ENCODE results near the gene CRACR2A.

CRACR2A gene

DNA sequence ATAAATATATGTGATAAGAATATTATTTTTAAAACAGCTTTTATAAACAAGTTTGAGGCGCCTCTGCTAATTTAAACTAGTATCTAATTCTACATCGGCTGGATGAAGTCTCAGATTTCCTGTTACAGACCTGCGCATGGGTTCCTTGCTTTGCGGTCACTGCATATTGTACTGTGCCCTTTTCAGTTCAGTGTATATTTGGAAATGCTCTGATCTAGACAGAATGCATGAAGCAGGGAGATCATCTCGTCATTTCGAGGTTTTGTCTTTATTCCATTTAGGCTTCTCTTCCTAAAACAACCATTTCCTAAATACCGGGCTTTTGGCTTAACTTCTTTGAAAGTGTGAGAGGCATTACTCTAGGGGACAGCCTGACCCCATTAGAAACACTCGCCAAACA is 25.6 kb downstream of the CRACR2A start:
- H3K27ac ChIP-seq, result no peak overlapping the region
- DNase-seq (ENCODE audit: low read depth, low spot score), result no peak

DNA sequence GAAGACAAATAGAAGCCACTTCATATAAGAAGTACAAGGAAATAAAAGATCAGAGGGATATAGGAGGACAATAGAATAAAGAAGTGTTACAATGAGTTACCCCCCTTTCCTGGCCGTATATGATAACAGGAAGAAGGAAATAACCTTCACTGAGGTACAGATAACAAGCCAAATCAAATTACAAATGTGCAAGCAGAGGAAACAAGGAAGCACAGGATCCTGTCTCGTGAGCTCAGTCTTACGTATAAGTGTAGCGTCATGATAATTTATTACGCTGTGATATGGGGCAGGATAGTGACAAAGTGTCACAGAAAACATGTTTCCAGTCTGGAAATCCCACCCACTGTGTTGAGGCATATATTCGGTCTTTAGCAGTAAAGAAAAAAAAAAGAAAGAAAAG is 26.5 kb downstream of the CRACR2A start:
- DNase-seq (ENCODE audit: low read depth, low spot score), result no peak
- no peak overlapping the region for H3K27ac ChIP-seq

DNA sequence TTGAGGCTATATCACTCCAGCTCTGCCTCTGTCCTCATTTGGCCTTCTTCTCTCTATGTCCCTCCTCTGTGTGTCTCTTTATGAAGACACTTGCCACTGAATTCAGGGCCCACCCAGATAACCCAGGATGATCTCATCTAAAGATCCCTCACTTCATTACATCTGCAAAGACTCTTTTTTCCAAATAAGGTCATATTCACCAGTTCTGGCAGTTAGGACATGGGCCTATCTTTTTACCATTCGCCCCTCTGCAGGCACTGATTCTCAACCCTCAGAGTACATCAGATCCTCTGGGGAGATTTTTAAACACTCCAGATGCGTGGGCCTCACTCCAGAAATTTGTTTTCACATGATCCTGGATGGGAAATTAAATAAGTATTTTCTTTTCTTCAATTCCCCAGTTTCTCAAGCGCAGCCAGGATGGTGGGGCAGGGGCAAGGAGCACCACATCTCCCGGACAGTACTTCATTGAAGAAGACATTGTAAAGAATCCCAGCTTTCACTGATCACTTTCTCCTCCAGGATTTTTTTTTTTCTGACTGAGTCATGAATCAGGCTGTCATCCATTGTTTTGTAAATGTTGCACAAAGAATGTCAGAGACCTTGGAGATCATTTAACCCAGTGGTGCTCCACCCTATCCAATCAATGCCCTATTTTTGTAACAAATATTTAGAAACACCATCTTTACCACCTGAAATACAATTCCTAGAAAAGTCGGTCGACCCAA is 27.4 kb downstream of the CRACR2A start:
- H3K27ac ChIP-seq, result no peak overlapping the region
- DNase-seq (ENCODE audit: low read depth, low spot score), result no peak

GRCh38 chr12:3723916-3724805 is 28.7 kb downstream of the CRACR2A start:
- H3K27ac ChIP-seq, result no peak overlapping the region
- no peak for DNase-seq (ENCODE audit: low read depth, low spot score)

GRCh38 chr12:3722368-3722767 is 30.5 kb downstream of the CRACR2A start:
- no peak overlapping the region for H3K27ac ChIP-seq
- no peak for DNase-seq (ENCODE audit: low read depth, low spot score)

GRCh38 chr12:3720772-3721171 is 32.1 kb downstream of the CRACR2A start:
- no peak overlapping the region for H3K27ac ChIP-seq
- no peak for DNase-seq (ENCODE audit: low read depth, low spot score)

DNA sequence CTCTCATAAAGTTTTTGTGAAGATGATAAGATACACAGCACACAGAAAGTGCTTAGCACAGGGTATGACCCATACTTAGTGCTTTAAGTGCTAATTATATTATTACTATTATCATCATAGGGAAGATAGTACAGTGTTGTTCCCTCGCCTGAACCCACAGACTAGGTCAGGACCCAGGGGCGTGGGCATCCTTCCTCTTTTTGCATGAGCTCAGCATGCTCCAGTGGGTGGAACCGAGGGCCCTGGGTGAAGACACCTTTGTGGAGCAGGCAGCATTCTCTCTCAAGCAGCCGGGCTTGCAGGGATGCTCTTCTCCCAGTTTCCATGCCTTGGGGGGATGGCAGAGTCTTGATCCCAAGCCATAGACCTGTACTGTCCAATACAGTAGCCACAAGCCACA is 34.8 kb downstream of the CRACR2A start:
- no peak overlapping the region for H3K27ac ChIP-seq
- DNase-seq (ENCODE audit: low read depth, low spot score), result no peak

DNA sequence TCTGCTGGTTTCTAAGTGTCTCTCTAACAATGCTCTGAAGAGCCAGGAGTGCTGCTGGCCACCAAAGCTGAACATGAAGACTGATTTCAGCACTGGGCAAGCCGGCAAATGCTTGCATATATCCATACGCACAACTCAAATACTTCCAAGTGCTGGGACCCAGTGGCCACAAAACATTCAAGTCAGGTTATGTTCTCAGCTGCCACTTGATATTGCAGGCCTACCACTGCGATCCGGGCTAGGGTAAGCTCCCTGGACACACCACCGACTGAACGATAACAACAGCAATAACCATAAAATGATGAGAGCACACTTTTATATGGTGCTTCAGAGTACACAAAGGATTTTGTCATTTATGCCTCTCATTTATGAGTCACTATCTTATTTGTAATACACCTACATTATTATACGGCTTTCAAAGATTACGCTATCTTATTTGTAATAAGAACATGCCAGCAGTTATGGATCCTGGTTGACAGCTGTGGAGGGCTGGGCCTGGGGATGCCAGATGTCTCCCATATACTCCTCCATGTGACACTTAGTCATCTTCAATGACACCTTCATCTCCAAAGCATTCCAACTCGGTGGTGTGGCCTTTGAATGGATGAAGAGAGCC is 35.5 kb downstream of the CRACR2A start:
- no peak overlapping the region for H3K27ac ChIP-seq
- DNase-seq (ENCODE audit: low read depth, low spot score), result no peak

GRCh38 chr12:3715999-3716398 is 36.9 kb downstream of the CRACR2A start:
- DNase-seq (ENCODE audit: low read depth, low spot score), result no peak
- no peak overlapping the region for H3K27ac ChIP-seq

- H3K27ac ChIP-seq, result no peak overlapping the region
- DNase-seq (ENCODE audit: low read depth, low spot score), result no peak
These were observed 39.0 kb downstream of the CRACR2A start for GRCh38 chr12:3713947-3714346.

- no peak for DNase-seq (ENCODE audit: low read depth, low spot score)
- H3K27ac ChIP-seq, result no peak overlapping the region
These were observed 39.4 kb downstream of the CRACR2A start for GRCh38 chr12:3713483-3713882.

DNA sequence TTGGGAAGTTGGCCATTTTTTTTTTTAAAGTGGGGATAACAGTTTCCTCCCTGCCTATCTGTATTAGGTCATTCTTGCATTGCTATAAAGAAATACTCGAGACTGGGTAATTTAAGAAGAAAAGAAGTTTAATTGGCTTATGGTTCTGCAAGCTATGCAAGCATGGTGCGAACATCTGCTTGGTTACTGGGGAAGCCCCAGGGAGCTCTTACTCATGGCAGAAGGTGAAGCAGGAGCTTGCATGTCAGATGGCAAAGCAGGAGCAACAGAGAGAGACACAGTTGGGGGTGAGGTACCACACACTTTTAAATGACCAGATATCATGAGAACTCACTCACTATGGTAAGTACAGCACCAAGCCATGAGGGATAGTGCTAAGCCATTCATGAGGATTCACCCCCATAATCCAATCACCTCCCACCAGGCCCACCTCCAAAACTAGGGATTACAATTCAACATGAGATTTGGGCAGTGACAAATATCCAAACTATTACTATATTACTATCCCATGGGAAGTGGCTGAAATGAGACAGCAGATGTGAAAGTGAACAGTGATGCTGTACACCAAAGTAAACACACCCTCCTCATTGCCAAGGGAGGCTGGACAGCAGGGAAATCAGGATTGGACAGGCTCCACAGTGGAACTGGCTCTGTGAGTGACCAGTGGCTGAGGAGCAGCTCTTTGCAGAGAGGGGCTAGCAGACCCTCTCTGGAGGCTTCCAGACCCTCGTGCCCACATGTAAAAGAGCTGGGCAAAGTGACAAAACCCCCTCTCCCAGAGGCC is 40.5 kb downstream of the CRACR2A start:
- DNase-seq (ENCODE audit: low read depth, low spot score), result no peak
- H3K27ac ChIP-seq, result no peak overlapping the region

- DNase-seq (ENCODE audit: low read depth, low spot score), result no peak
- no peak overlapping the region for H3K27ac ChIP-seq
These were observed 47.6 kb downstream of the CRACR2A start for GRCh38 chr12:3705354-3705675.

GRCh38 chr12:3704512-3705353 is 48.2 kb downstream of the CRACR2A start:
- H3K27ac ChIP-seq, result no peak overlapping the region
- DNase-seq (ENCODE audit: low read depth, low spot score), result no peak

GRCh38 chr12:3700861-3701260 is 52.0 kb downstream of the CRACR2A start:
- H3K27ac ChIP-seq, result no peak overlapping the region
- no peak for DNase-seq (ENCODE audit: low read depth, low spot score)

DNA sequence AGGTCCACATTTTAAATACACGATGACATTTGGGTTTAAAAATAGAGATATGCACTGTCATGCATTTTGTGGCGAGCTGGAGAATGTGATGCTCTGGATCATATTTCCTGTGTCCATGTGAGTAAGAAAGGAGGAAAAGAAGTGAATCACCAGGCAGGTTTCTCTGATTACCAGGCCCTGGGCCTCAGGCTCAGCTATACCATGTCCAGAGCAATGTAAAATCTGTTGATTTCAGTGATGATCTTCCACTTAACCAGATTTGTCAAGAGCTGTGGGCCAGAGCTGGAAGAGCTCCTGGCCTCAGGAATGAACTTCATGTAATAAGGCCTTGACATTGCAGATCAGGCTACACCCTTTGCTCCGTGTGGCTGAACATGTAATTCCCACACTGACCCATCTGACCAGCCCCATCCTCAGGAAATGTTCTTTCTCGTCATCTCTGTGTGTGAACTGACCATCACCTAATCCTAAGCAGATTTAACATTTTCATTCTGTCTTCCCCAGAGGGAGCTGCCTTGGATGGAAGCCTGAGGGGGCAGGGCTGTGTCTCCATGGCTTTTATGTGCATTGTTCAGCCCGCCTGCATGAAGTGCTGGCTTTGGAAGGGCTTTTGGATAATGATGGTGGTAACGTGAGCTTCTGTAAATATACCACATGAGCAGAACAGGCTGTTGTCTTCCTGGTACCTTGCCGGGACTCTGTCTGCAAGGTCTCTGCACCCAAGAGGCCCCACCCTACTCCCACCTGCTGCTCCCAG is 54.5 kb downstream of the CRACR2A start:
- peak; percentile 31 for DNase-seq (ENCODE audit: low read depth, low spot score)
- H3K27ac ChIP-seq, result peak overlapping the region; percentile 48

- no peak overlapping the region for H3K27ac ChIP-seq
These were observed 55.5 kb downstream of the CRACR2A start for GRCh38 chr12:3697311-3697870.

DNA sequence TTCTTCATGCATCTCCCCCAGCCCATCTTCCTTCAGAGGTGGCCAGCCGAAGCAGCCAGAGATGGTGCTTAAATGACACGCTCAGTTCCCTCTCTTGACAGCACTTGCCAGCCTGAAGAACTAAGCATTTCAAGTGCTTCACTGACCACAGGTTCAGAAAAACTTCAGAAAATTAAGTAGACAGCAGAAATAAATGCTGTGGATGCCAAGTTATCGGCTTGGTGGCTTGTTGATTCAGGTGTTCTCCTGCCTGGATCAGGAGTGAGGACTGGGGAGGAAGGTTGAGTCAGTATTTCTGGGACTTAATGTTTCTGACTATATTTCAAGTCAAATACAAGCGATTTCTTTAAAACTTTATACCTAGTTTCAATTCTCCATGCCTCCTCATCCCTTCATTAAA is 58.2 kb downstream of the CRACR2A start:
- DNase-seq (ENCODE audit: low read depth, low spot score), result no peak
- no peak overlapping the region for H3K27ac ChIP-seq

More at GRCh38 chr12:3697311-3697870, 55.5 kb downstream of the CRACR2A start:
- DNase-seq (ENCODE audit: low read depth, low spot score), result no peak
